KOPT-K1 (cell line): ENCODE measurements around the gene UBN2.
"Not testable (repeated sequence)": the region's sequence is repeated elsewhere in the genome, so short reads cannot be mapped to it uniquely, and the experiment has no call there.

Source experiments
- H3K27ac ChIP-seq: fragments of 200-600 bp; sonication (generic); 2 replicates; pipeline ENCODE4 v1.5.1; 2016; ENCODE audit warnings: antibody characterized with exemption, mild to moderate bottlenecking, low read depth, low read length; ENCODE audit not compliant: poor library complexity, severe bottlenecking
- H3K36me3 ChIP-seq: fragments of 200-600 bp; sonication (generic); 2 replicates; pipeline ENCODE4 v1.5.1; 2017; ENCODE audit warnings: antibody characterized with exemption, mild to moderate bottlenecking, low read length, moderate library complexity; ENCODE audit not compliant: insufficient read depth
- H3K9me3 ChIP-seq: fragments of 200-600 bp; sonication (generic); 2 replicates; pipeline ENCODE4 v1.5.1; 2017; ENCODE audit warnings: antibody characterized with exemption, low read length, mild to moderate bottlenecking; ENCODE audit not compliant: insufficient read depth, poor library complexity, severe bottlenecking

The UBN2 gene

GRCh38 chr7:139225286-139226157 lies 5.5 kb upstream of the UBN2 start:
- not testable (repeated sequence) for H3K9me3 ChIP-seq, H3K36me3 ChIP-seq

DNA sequence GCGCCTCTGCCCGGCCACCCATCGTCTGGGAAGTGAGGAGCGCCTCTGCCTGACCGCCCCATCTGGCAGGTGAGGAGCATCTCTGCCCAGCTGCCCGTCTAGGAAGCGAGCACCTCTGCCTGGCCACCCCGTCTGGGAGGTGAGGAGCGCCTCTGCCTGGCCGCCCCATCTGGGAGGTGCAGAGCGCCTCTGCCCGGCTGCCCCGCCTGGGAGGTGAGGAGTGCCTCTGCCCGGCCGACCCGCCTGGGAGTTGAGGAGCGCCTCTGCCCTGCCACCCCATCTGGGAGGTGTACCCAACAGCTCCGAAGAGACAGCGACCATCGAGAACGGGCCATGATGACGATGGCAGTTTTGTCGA lies 4.9 kb upstream of the UBN2 start:
- H3K9me3 ChIP-seq, H3K27ac ChIP-seq, H3K36me3 ChIP-seq: not testable (repeated sequence)

More at GRCh38 chr7:139225286-139226157, 5.5 kb upstream of the UBN2 start:
- not testable (repeated sequence) for H3K27ac ChIP-seq

GRCh38 chr7:139226988-139227488 lies 4.0 kb upstream of the UBN2 start:
- H3K27ac ChIP-seq, H3K9me3 ChIP-seq, H3K36me3 ChIP-seq: not testable (repeated sequence)

- Histone ChIP-seq H3K36me3 (no peaks in the 10 kb centered on the region), H3K27ac (no peak overlapping the region), H3K9me3 (no peaks in the 10 kb centered on the region)
These were observed 1.0 kb upstream of the UBN2 start for GRCh38 chr7:139230023-139230422.

DNA sequence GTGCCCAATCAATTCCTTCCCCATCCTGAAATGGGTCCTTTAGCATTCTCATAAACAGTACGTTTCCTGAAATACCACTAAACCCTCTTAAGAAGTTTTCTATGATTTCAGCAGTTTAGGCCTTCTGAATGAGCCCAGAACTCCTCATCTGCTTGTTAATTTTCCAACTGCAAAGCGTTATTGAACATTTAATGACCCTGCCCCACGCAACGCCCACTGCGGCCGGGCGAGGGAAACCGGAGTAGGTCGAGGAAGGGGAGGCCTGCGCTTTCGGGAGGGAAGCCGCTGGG lies 608 bp upstream of the UBN2 start:
- no peaks in the 10 kb centered on the region for H3K9me3 ChIP-seq

GRCh38 chr7:139231513-139232376 lies 708 bp downstream of the UBN2 start:
- peak overlapping the region; percentile 58 for H3K27ac ChIP-seq
- H3K36me3 ChIP-seq: no peaks in the 10 kb centered on the region
- H3K9me3 ChIP-seq: no peaks in the 10 kb centered on the region

More for the DNA sequence above, 608 bp upstream of the UBN2 start:
- no peaks in the 10 kb centered on the region for H3K36me3 ChIP-seq
- peak overlapping the region; percentile 58 for H3K27ac ChIP-seq

GRCh38 chr7:139232377-139232717 lies 1.3 kb downstream of the UBN2 start:
- Histone ChIP-seq H3K9me3 (no peaks in the 10 kb centered on the region), H3K36me3 (peaks cover 5% of the 10 kb centered on the region), H3K27ac (no peak overlapping the region)

DNA sequence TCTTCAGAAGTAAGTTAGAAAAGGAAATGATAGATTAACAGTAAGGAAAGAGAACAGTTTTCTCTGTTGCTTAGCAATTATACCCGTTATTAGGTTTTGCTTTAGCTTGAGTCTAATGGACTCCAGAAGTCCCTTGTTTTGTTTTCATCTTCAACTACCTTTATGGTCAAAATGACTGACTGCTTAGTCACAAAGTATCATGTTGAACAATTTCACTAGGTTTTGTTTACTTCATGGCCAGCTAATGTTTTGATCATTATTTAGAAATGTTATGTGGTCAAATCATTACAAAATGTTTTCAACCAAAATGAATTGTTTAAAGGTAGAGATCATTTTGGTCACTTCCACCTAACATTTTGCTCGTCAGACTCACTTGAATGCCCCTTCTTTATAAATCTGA lies 1.9 kb downstream of the UBN2 start:
- H3K36me3 ChIP-seq: peaks cover 11% of the 10 kb centered on the region

DNA sequence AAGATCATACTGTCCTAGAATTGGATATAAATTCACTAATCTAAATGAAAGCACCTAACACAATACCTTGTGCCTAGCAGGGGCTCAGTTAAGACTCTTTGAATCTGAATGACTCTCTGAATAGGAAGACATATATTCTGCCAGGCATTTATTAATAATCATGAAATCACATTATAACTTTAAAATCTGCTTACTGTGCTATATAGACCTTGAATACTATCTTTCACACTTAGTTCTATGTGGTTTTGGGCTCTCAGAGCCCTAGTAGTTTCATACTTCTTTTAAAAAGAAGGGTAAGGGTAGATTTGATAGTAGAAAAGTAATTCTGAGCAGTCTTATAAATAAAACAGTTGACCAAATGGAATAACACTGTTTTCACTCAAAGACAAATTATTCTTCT lies 10.2 kb downstream of the UBN2 start:
- Histone ChIP-seq H3K27ac (no peak overlapping the region), H3K9me3 (no peaks in the 10 kb centered on the region), H3K36me3 (peaks cover 61% of the 10 kb centered on the region)

More for the DNA sequence above, 1.9 kb downstream of the UBN2 start:
- no peaks in the 10 kb centered on the region for H3K9me3 ChIP-seq
- H3K27ac ChIP-seq: no peak overlapping the region

DNA sequence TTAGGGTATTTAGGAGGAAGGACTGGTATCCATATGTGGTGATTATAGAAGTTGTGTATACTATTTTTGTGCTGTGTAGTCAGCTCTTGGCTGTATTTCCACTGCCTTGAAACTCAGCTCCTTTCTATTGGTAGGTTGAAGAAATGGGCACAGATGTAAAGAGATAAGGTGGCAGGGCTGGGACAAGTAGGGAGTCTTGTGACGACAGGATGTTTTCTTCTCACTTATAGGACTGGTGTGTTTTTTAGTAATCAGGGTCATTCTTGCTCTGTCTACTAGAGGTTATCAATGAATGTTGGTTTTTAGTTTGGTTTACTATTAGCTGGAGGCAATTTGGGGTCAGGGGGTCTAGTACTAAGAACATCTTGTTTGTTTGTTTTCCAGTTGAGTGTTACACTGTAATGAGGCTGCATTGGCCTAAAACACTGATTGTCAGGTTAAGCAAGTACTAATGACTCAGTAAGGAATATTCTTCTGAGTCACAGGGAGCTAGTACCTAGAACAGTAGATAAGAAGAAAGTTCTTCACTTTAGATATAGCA lies 11.8 kb downstream of the UBN2 start:
- Histone ChIP-seq H3K9me3 (no peaks in the 10 kb centered on the region), H3K36me3 (peaks cover 63% of the 10 kb centered on the region), H3K27ac (no peak overlapping the region)

DNA sequence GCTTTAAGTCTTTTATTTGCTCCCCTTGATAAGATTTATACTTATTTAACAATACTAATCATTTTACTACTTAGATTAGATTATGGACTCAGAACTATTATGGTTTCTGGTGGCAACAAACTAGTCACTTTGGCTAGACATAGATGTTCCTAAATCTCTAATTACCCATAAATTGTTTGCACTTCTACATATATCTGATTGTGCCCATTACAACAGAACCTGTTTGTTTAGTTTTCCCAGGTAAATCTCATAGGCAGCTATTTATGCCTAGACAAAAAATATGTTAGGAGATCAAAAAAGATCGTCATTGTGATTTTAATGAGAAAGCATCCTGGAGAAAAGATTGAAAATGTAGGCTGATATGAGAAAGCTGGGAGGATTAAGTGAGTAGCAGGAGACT lies 14.4 kb downstream of the UBN2 start:
- Histone ChIP-seq H3K27ac (no peak overlapping the region), H3K36me3 (peaks cover 66% of the 10 kb centered on the region), H3K9me3 (no peaks in the 10 kb centered on the region)

DNA sequence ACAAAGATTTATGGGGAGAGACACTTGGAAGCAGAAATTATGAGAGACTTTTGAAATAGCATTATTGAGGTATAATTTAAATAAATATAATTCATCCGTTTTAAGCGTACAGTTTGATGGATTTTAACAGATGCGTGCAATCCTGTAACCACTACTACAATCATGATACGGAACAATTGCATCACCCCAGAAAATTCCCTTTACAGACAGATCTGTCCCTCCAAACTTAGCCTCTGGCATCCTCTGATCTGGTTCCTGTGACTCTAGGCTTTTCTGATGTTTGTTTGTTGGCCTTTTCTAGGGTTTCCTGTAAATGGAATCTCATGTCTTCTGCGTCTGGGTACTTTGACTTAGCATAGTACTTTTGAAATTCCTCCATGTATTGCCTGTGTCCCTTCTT lies 15.5 kb downstream of the UBN2 start:
- Histone ChIP-seq H3K36me3 (peaks cover 63% of the 10 kb centered on the region), H3K27ac (no peak overlapping the region), H3K9me3 (no peaks in the 10 kb centered on the region)

DNA sequence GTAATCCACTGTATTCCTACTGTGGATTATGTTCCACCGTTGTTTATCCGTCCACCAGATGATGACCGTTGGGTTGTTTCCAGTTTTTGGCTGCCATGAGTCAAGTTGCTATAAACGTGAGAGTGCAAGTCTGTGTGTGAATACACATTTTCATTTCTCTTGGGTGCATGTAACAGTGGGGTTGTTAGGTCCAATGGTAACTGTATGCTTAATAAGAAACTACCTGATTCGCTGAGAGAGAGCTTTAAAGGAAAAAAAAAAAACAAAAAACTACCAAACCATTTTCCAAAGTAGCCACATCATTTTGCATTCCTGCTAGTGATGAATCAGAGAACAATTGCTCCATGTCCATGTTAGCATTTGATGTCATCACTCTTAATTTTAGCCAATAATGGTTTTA lies 15.9 kb downstream of the UBN2 start:
- Histone ChIP-seq H3K9me3 (no peaks in the 10 kb centered on the region), H3K27ac (no peak overlapping the region), H3K36me3 (peaks cover 67% of the 10 kb centered on the region)

GRCh38 chr7:139249179-139249810 lies 18.3 kb downstream of the UBN2 start:
- no peaks in the 10 kb centered on the region for H3K9me3 ChIP-seq
- H3K36me3 ChIP-seq: peaks cover 70% of the 10 kb centered on the region
- H3K27ac ChIP-seq: no peak overlapping the region

- H3K36me3 ChIP-seq: peaks cover 59% of the 10 kb centered on the region
- H3K9me3 ChIP-seq: no peaks in the 10 kb centered on the region
- no peak overlapping the region for H3K27ac ChIP-seq
These were observed 21.4 kb downstream of the UBN2 start for GRCh38 chr7:139252451-139252850.
